HG03159 (cell line): ENCODE results near the gene MIEF1.
"Not testable (repeated sequence)": the region's sequence is repeated elsewhere in the genome, so short reads cannot be mapped to it uniquely, and the experiment has no call there.

Source experiments
- ATAC-seq: cut with Tn5 transposase; IDR thresholded peaks from one replicate; pipeline ENCODE4 v1.9.1; 2021; ENCODE audit warnings: mild to moderate bottlenecking, moderate library complexity; ENCODE audit not compliant: unreplicated experiment

Gene MIEF1

GRCh38 chr22:39489094-39490068, 12.7 kb upstream of the MIEF1 start:
- ATAC-seq: no peak

DNA sequence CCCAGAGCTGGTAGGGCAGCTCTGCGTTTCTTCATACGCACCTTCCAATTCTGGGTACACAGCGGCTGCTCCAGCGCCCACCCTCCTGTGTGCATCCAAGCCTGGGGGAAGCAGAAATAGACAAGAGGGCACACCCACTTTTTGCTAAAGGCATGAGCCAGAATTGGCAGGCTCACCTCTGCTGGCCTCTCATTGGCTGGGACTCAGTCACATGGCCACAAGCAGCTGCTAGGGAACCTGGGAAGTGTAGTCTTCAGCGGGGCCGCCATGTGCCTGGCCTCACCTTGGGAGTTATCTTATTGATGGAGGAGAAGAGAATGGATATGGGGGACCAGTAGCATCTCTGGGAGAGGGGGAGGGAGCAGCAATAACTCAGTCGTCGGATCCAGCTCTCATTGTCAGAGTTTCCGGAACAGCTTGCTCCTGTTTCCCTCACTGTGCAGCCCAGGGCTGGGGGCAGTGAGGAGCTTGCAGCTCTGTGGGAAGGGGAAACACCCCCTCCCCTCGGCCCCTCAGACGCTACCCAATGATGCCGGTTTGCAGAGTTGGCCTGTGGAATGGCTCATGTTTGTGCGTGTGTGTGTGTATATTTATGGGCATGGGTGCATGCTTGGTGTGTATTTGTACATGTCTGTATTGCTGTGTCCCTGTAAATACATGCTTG, 11.8 kb upstream of the MIEF1 start:
- peak; percentile 82 for ATAC-seq

DNA sequence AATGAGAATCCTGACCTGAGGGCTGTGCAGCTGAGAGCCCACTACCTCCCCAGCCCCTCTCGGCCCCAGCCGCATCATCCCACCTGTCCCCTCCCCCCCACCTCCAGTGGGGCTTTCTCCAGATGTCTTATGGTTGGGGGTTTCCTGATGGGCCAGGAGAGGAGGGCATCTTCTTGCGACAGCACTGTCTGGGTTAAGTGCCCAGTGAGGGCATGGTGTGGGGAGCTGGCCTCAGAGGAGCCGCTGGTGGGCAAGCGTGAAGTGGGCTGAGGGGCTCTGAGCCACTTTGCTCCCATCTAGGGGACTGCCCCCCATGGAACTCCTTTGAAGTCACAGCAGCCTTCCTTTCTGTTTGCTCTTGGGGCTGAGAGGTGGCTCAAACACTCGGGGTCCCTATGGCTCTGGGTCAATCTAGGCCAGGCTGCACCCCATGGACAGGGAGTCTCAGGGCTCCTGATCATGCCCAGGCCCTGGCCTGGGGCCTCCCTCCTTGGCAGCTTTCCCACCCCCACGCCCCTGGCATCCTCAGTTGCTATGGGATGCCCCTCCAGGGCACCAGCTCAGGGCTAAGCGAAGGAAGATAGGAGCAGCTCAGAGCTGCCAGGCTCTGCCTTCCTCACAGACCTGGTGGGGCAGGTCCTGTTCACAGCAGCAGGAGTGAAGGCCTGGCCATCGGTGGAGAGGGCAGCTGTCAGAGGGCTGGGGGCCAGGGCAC, 11.0 kb upstream of the MIEF1 start:
- no peak for ATAC-seq

DNA sequence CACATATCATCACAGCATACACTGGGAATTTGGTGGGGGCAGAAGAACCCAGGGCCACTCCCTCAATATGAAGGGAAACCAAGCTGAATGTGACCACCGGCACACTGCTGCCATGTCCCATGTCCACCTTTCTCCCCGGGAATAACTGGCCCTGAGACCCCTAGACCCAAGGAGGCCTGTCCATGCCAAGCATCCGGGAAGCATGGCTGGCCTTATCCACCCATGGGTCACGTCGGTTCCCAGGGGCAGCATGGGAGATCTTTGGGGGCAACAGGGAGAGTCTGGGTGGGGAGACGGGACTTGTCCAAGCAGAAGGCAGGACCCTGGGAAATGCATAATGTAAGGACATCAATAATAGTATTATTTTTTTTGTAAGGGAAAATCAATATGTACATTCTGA, 10.4 kb upstream of the MIEF1 start:
- no peak for ATAC-seq

GRCh38 chr22:39492186-39492585, 9.9 kb upstream of the MIEF1 start:
- no peak for ATAC-seq

DNA sequence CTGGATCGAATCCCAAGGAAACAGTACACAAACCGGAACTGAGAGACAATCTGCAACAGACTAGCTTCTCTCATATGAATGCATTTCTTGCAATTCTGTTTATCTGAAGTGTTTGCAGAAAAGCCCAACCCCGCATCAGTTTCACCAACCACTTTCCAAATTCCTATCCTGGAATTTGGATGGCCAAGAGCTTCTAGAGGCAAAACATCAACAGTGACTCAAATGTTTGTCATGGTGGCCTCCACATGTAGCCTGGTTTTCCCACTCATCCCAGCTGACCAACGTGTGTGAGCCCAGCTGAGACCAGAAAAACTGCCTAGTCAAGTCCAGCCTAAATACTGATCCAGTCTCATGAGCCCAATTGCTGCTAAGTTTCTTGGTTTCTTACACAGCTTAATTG, 8.3 kb upstream of the MIEF1 start:
- no peak for ATAC-seq

DNA sequence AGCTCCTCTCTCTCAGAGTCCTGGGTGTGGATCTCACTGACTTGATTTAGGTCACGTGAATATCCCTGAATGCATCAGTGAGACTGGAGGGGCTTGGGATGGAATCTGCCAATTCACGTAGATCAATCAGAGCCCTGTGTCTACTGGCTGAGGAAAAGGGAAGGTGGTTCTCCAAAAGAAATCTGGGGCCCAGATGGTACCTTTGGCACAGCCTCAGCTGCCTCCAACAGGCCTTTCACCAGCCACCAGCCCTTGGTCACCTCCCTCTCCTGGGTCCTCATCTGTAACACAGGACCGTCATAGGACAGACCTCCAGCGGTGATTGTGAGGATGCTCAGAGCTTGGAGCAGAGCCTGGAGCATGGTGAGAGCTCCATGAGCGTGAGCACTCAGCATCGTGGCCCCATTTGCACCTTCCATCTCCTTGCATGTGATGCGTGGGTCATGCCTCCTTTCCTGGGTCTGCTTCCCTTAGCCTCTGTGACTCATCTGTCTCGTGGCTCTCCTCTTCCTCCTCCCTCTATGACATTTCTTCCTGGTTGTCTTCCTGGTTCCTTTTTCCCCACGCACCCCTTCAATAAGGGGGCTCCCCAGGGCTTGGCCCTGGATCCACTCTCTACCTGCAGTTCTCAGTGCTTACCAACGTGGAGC, 7.5 kb upstream of the MIEF1 start:
- no peak for ATAC-seq

GRCh38 chr22:39496131-39496838, 5.8 kb upstream of the MIEF1 start:
- no peak for ATAC-seq

GRCh38 chr22:39497429-39497828, 4.7 kb upstream of the MIEF1 start:
- no peak for ATAC-seq

- no peak for ATAC-seq
Measured at GRCh38 chr22:39498368-39498767, 3.7 kb upstream of the MIEF1 start.

DNA sequence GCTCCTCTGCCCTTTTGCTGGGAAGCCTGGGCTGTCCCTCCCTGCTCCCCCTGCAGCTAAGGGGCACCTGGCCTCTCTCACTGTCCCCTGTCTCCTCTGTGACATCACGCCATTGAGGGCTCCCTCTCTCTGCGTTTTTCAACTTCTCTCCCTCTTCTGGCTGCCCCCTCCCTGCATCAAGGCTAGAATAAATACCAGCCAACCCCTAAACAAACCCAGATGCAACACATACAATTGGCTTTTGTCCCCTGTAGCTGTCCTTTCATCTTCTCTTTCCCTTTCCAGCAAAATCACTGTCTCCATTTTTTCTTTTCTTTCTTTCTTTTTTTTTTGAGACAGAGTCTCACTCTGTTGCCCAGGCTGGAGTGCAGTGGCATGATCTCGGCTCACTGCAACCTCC, 3.3 kb upstream of the MIEF1 start:
- no peak for ATAC-seq

DNA sequence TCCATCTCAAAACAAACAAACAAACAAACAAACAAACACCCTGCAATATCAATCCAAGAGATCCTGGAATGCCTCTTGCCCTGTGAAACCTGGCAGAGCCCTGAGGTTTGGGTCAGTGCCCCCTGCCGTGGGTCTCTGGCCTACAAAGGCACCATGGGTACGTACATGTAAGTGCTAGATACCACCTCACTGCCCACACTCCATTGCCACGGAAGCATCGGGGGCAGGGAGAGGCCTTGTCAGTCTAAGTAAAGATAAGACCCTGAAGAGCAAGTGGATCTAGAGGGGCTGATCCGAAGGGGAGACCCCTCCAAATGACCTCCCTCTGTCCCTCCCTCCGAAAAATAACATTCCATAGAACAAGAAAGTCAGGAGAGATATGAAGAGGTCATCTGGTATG, 2.0 kb upstream of the MIEF1 start:
- no peak for ATAC-seq

DNA sequence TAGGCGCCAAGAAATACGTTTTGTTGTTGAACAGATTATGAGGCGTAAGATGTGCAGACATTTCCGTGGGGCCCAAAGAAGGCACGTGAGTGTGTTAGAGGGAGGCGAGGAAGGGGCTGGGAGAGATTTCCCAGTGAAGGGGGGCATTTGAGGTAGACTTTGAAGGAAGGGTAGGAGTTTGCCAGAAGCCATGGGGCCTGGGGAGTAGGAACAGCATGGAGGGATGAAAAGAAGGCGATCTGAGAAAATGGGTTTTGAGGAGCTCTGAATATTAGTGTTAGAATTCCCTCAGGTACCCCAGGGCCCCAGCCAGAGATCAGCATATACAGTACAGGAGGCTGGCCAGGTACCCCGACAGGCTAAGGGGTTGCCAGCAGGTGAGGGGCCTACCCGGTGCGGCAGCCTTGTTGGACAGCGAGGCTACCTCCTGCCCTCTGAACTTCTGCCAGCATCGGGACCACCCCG, 414 bp upstream of the MIEF1 start:
- peak; percentile 24 for ATAC-seq

DNA sequence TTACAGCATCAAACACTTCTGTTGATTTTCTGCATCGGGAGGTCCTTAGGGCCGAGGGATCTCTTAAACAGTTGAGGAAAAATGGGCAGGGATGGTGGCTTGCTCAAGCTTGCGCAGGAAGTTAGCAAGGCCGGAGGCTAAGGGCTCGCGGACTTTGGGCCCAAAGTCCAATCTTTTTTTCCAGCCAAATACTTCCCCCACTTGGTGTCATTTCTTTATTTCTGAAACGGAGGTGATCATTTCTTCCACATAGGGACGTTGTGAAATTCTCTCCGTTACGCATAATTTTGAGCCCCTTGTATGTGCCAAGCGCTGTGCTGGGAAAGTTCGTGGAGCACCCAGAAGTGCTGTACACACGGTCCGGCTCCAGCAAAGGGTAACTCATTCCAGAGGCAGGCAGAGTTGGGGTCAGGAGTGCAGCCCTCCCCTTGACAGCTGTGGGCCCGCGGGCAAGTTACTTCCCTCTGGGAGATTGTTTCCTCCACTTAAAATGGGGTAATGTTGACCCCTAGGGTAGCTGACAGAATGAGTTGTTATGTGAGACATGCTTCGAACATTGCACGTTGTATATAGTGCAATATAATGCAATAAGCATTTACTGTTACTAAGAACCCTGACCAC, 809 bp downstream of the MIEF1 start:
- no peak for ATAC-seq

DNA sequence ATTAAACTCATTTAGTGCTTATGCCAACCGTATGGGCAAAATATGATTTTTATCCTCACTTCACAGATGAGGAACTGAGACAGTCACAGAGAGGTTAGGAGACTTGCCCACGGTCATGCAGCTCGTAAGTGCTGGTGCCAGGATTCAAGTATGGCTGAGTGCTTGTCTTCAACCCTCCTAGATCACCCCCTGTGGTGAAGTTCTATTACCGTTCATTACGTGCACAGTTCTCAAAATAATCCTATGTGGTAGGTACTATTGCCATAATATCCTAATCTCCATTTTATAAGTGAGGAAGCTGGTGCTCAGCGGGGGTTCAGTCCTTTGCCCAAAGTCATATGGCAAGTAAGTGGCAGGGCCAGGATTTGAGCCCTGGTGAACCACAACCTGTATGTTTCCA, 1.5 kb downstream of the MIEF1 start:
- ATAC-seq: no peak

GRCh38 chr22:39504071-39504470, 2.0 kb downstream of the MIEF1 start:
- ATAC-seq: no peak

DNA sequence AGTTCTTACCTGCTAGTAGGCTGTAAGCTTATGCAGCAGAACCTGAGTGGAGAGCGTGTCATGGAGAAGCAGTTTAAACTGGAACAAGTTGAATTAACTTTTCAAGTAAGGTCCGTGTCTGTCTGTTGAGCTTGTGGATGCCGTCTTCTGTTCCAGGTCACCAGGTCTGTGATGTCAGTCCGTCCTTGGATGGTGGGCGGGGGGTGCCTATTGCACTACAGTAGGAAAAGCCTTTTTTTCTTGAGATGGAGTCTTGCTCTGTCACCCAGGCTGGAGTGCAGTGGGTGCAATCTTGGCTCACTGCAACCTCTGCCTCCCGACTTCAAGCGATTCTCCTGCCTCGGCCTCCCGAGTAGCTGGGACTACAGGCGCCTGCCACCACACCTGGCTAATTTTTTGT, 4.9 kb downstream of the MIEF1 start:
- not testable (repeated sequence) for ATAC-seq

DNA sequence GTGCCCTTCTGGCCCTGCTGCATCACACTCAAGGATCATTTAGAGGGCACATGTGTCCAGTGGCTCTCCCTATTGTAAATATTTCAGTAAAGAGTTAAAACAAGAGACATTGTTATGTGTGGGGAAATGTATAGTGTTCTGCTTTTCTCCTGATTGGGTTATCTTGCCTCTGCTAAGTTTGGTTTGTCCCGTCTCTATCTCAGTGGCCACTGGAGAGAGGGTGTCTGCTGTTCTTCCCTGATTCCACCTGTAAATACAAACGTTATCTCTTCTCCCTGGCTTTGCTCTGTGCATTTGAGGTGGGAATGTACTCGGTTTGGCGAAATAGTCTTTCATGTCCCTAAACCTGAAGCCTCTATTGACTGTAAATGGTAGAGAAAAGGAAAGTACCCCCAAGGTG, 6.3 kb downstream of the MIEF1 start:
- no peak for ATAC-seq

GRCh38 chr22:39510529-39511149, 8.5 kb downstream of the MIEF1 start:
- no peak for ATAC-seq
